Left cardiac atrium (tissue), 4 donors: ENCODE results near the gene NUBP2. TPM values are rescaled to one million over a fixed set of nuclear protein-coding genes. Genes with fewer than 3 reads are reported as not detected.

ENCODE experiments used
- ATAC-seq, 2 donors: fragments of 200-7000 bp; cut with Tn5 transposase; one replicate each; pipeline ENCODE4 v1.9.1; 2020; ENCODE audit warnings: mild to moderate bottlenecking in 2 of 2, moderate library complexity in 2 of 2
- DNase-seq: peaks from one replicate; pipeline ENCODE4 v3.0.0-alpha.2; 2020
- intact Hi-C, 2 donors: fragments of 100-400 bp; cut with DNase I; formaldehyde crosslinking; loops; one replicate each; pipeline versions ENCODE4 v1.14.1 to v1.15.1; 2022 to 2023
- total RNA-seq, 2 donors: library from RNA; stranded (reverse); fragmentation: NEBNext Ultra II Directional; extraction: Animal tissue kit (Norgen Biotek cat#: 25700); gene quantifications; one replicate each; pipeline ENCODE4 v1.2.1, GENCODE V29; 2021
- donor health status: DM: no; HTN: yes; CAD: no.
- donor health status: DM: no; HTN: yes; CAD: no; lungs with severe emphysema.
- donor health status: DM: yes; HTN: yes; CAD: no.
- donor health status: Dilated cardiomyopathy.

The NUBP2 gene
- total RNA-seq, 2 donors from 2014 or later, result 32.5 to 33.6 TPM

DNA sequence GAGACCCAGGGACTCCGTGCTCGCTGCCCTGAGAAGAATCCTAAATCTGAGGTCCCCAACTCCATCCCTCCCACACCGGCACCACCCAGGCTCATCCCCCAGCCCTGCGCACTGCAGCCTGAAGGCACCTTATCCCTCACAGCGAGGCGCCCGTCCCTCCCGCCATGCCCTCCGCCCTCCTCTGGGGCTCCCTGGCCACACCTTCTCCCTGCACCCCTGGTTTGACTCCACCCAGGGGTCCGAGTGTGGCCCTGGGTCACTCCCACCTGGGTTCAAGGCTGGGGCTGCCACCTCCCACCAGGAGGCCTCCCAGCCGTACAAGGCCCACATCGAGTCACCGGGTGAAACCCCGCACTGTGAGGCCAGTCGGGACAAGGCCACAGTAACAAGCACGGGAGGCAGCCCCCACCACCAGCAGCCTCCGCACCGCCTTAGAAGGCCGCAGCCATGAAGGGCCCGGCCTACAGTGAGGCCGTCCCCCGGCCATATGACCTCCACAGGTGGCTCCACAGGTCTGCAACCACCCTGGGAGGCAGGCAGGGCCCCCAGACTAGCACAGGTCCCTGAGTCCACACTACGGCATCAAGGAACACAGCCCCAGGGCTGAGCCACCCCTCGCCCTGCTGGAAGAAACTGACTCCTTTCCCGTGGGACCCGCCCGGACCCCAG lies 35.6 kb downstream of the NUBP2 start:
- DNase-seq (no peak), ATAC-seq (peak in 1 of 2 donors; percentile 6)
- intact Hi-C loops, result no loop called here

DNA sequence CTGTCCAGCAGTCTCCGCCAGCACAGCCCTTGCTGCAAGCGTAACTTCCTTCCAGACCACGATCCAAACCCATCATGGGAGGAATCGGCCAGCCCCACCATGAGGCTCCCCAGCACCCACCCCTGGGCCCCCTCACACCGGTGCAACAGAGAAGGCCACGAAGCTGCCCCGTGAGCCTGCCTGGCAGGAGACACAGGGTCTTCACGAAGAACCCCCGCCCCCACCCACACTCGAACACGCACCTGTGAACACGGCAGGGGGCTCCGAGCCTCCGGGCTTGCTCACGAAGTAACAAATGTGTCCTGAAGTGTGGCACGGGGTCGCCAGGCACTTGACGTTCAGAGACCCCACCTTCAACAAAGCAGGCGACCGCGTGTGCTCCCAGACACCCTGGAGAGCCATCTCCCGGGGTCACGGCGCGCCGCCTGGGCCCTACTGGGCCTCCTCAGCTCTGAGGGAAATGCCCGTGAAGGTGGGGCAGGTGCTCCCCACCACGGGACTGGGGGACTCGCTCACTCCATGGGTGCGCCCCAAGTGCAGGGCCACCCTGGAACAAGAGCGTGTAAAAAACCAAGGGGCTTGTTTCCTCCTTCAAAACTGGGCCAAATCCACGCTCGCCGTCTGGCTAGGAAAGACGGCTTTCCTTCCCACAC lies 36.2 kb downstream of the NUBP2 start:
- DNase-seq (no peak), ATAC-seq (no peak)
- intact Hi-C loops, result no loop called here

DNA sequence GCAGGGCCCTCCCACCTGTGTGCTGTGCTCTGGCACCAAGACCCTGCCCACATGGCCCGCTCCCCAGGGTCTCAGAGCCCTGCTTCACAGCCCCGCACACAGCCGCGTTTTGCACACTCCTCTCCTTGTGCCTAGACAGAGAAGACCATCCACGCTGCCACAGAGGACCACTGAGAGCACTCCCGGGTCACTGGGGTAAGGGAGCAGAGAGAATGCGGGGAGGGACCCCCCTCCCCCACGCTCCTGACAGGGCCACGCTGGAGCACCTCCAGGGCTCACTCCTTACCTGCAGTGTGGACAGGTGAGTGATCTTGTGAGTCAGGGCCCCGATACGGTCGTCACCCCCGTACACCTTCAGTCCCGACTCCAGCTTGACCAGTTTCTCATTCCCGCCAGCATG lies 36.9 kb downstream of the NUBP2 start:
- DNase-seq, result no peak
- no peak for ATAC-seq
- intact Hi-C loops, result no loop called here

DNA sequence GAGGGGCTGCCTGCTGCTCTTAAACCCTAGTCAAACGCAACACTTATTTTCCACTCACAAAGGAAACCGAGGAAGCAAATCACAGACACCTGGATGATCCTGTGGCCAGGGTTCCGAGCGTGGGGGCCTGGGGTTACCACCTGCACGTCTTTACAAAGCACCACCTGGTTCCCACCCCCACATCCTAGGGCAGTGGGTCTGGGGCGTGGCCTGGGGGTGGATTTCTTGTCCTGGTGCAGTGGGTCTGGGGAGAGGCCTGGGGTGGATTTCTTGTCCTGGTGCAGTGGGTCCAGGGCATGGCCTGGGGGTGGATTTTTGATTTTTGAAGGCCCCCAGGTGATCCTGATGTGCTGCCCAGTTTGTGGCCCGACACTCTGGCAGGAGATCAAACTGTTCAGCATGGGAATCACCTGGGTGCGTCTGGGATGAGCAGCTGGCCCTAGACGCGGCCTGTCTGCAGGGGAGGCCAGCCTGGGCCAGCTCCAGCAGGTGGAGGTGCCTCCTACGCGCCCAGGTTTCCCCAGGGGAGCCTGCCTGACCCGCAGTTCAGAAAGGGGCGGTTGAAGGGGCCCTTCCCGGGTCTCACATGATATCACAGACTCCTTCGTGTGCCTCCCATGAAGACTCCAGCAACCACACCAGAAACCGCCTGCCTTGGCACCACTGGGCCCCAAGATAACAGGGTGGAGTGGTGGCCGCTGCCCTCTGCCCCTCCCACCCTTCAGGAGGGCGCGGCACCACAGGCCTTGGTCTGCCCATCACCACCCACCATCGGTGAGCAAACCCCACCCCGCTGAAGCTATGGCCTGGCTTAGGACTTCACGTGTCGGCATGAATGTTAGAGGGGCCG lies 37.6 kb downstream of the NUBP2 start:
- intact Hi-C loops, result no loop called here
- no peak for ATAC-seq
- no peak for DNase-seq

DNA sequence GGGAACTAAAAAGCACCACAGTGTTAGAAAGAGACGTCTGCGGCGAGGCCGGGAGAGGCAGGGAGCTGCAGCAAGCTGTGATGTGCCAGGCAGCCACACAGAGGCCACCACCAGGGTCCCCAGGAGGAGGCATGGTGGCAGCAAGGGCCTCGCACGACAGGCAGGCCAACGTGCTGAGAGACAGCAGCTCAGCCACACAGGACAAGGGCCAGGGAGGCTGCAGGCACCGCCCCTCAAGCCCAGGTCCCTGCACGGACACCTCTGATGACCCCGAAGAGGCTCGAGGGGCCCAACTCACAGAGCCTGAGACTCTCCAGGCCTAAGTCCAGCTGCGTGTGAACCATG lies 38.2 kb downstream of the NUBP2 start:
- ATAC-seq (no peak), DNase-seq (no peak)
- intact Hi-C loops, result no loop called here

DNA sequence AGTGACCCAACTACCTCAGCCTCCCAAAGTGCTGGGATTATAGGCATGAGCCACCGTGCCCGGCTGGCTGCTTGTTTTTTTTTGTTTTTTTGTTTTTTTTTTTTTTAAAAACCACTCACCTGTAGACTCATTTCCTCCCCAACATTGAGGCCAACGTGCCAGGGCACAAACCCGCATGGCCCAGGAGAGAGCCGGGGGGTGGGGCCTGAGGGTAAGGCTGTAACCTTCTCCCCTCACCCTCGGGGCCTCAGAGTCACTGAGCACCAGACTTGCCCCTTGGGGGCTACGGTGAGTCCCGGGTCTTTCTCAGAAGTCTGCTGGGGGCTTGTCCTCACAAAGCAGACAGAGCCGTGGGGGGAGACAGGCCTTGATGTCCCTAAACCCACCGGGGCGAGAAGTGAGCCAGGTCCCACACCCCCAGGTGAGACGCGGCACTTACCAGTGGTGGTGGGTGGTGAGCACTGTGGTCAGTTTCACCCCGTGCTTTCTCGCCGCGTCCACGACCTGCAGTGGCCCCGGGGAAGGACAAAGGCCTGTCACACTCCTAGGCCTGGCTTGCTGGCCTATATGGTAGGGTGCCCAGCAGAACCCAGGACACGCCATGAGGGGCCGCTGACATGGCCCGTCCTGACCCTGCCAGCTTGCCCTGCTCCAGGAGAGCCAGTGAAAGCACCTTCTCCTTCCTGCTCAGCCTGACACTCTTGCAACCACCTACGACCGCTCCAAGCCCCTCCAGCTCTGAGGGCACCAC lies 39.3 kb downstream of the NUBP2 start:
- ATAC-seq (no peak), DNase-seq (no peak)
- intact Hi-C loops, result no loop called here

DNA sequence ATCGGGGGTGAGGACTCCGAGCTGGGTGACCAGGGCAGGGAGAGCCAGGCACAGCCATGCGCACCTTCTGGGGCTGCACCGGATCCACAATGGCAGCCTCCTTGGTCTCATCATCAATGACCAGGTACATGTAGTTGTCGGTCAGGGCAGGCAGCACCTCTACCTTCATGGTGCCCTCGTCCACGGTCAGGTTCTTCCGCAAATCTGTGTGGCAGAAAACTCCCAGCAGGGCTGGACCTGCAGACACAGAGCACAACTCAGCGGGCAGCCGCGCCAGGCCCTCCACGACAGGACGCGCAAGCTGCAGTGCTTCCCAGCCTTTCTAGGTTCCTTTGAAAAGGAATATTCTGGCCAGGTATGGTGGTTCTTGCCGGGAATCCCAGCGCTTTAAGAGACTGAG lies 40.0 kb downstream of the NUBP2 start:
- ATAC-seq (no peak), DNase-seq (no peak)
- intact Hi-C loops, result no loop called here

DNA sequence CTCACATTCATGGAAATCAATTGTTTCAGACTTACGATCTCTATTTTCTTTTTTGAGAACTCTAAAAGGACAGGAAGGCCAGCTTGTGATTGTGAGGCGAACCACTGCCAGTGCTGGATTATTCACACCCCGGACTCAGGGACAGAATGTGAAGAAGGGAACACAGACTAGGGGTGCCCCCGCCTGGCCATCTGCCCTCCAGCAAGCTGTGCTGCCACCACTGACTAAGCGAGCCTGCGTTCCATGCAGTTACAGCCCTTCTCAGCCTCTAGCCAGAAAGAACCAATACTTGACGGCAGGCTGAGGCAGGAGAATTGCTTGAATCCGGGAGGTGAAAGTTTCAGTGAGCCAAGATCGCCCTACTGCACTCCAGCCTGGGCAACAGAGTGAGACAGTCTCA lies 41.1 kb downstream of the NUBP2 start:
- ATAC-seq (no peak), DNase-seq (no peak)
- intact Hi-C loops, result no loop called here

DNA sequence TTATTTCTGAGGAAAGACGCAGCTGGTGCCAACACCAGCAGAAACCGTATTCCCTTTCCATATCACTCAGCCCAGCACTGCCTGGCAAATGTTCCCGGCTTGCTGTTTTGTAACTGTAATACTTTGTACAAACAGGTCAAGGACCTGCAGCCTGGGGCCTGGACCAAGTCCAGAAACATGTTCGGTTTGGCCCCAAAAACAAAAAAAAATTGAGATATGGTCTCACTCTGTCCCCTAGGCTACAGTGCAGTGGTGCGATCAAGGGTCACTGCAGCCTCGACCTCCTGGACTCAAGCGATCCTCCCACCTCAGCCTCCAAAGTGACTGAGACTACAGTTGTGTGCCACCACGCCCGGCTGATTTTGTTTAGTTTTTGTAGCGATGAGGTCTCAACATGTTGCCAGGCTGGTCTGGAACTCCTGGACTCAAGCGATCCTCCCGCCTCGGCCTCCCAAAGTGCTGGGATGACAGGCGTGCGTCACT lies 42.7 kb downstream of the NUBP2 start:
- ATAC-seq, result no peak
- intact Hi-C loops, result no loop called here
- no peak for DNase-seq

DNA sequence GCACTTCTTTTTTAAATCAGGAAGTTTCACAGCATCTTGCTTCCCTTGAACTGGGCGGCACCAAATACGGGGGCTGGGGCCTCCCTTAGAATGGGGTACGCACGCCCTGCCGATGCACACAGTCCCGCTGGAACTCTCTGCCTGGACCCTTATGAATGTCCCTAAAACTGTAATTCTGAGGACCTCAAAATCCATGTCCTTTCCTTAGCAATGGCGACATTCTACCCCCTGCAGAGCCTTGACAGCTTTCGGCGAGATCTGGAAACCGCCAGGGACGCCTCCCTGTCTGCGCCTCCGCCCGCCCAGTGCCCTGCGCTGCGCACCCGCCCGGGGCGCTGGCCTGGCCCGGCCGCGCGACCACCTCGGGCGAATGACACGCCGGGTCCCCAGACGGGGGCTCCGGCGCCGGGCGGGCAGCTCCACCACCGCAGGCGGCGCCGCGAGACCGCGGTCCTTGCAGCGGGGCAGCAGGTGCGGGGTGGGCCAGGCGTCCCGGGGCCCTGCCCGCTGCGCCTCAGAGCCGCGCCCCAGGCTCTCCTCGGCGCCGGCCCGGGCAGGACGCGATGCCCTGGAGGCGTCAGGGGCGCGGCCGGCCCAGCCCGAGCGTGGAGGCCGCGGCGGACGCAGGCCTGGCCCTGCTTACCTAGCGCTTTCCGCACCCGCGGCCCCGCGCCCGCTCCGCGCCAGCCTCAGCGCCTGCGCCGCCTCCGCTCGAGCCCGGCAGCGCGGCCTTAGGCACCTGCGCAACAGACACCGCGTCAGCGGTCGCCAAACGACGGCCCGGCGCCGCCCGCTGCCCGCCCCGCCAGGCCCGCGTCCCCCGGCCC lies 43.3 kb downstream of the NUBP2 start:
- intact Hi-C loops, result no loop called here
- DNase-seq (peak; percentile 62), ATAC-seq (peak; percentile 18 to 20)

DNA sequence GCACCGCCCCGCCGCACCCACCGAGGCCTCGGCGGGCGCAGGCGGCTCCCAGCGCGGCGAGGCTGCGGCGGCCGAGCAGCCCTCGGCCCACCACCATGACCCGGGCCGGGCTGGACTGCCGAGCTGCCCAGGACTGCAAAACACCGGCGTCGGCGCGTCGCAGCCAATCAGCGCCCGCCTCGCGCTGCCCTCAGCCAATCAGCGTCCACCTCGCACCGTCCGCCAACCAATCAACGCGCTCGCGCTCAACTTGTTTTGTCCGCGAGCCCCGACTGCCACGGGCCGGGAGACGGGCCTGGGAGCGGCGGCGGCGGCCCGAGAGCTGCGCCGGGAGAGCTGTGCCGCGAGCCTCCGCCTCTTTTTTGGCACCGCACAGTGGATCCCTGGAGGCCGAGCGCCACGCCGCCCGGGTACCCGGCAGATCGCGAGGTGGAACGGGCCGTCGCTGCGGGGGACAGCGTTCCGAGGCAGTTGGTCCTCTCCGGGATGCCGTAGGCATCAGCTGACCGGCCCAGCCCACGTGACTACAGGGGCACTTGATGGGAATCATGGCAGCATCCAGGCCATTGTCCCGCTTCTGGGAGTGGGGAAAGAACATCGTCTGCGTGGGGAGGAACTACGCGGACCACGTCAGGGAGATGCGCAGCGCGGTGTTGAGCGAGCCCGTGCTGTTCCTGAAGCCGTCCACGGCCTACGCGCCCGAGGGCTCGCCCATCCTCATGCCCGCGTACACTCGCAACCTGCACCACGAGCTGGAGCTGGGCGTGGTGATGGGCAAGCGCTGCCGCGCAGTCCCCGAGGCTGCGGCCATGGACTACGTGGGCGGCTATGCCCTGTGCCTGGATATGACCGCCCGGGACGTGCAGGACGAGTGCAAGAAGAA lies 44.2 kb downstream of the NUBP2 start, which contains the start of the genes FAHD1 and HAGH:
Gene FAHD1 (plus strand): TSS at position 516 of the 883 bp plus-strand sequence. CDS start 33 bp downstream, at position 549.
Gene HAGH (minus strand): TSS at position 135 of the 883 bp plus-strand sequence. CDS start 38 bp downstream, at position 97.
- ATAC-seq, result peak; percentile 96 to 97
- DNase-seq, result peak; percentile 94
- intact Hi-C loops, result no loop called here

DNA sequence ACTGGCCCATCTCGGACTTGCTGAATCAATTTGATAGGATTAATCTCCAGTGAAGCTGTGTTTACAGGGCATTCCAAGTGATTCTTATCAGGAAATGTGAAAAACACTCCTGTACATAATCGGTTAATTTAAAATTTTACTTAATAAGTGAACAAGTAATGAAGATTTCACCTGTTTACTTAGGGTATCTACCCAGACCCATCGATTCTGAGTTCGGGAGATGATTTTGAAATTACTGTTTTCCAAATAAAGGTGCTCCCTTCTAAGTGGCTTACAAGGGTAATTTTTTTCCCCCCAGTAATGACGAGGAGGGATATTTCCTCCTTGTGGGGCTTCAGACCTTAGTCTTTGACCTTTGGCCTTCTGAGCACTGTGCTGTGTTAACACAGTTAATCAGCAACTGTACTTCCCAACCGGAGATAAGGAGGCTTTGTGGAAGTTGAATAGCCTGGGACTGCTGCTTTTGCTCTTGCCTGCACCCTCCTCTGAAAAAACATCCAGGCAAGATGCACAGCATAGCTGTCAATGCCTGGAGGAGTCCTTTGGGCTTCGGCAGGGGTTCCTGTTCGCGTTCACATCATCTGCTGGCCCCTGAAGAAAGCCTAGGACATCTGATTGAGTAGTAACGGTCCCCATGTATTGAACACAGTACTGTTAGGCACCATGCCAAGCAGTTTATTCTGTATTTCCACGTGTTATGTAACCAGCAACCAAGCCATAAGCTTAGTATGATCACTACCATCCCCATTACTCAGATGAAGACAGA lies 46.1 kb downstream of the NUBP2 start:
- DNase-seq, result no peak
- ATAC-seq, result no peak
- intact Hi-C loops, result no loop called here

DNA sequence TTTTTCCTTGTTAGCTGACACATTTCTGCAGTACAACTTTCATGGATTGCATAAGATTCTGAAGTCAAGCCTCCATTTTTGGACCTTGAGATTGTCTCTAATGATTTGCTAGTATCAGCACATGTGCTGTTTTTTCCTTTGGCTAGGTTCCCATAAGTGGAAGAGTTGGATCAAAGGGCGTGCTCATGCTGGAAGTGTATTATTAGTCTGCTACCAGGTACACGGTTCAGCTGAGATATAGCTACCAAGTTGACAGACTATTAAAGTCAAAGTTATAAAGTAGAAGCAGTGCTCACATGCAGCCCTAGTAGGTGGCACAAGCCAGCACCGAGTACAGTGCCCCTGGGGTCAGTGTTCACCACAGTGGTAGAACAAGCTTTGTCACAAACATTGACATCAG lies 47.5 kb downstream of the NUBP2 start:
- DNase-seq, result no peak
- ATAC-seq, result no peak
- intact Hi-C loops, result no loop called here

DNA sequence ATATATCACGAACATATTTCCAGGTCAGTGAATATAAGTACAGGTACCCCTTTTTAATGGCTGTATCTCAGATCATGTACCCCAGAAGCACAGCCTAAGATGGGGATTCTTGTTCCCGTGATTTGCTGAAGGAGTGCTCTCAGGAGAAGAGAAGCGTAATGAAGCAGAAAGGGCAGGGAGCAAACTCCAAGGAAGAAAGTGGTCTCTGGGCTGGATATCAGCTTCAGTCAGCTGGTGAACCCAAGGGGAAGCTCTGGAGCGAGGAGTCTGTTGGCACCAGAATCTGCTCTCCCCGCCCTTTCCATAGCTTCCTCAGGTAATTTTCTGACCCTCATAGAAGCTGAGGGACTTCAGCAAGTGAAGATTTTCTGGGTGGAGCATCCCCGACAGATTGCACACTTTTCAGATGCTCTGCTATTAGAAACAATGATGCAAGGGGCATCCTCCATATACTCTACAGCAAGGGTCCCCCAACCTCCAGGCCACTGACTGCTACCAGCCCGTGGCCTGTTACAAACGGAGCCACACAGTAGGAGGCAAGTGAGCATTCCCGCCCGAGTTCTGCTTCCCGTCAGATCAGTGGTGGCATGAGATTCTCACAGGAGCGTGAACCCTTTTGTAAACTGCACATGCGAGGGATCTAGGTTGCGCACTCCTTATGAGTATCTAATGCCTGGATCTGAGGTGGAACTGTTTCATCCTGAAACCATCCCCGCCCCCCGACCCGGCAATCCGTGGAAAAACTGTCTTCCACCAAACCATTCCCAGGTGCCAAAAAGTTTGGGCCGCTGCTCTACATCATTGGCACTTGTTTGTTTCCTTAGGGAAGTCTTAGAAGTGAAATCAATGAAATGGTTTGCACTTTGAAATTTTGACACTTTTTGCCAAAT lies 48.7 kb downstream of the NUBP2 start:
- DNase-seq, result no peak
- intact Hi-C loops, result no loop called here
- no peak for ATAC-seq

DNA sequence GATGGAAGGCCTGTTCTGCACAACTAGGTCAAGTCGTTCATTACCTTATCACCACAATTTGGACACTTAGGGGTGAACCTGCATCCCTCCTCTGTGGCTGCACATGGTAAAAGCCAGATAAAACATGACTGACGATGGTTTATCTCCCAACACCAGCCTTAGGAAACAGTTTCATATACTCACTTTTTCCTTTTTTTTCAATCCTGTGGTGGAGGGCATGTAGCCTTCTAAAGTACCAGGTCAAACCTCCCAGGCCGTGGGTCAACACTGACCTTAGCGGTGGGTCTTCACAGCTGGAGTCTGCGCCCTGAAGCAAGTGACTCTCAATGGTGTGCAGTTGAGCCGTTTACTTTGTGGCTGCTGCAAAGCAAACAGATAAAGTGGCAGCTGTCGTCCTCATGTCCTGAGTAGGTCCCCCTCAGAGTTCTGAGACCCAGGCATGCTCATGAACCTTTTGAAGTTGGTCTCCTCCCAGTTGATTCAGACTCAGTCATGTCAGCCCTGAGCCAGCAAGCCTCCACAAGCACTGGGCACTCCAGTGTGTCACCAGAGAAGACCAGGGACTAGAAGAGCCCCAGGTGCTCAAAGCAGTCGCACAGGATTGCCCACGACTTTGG lies 50.2 kb downstream of the NUBP2 start:
- ATAC-seq, result no peak
- intact Hi-C loops, result no loop called here
- DNase-seq, result no peak
